Limb (tissue), 2 donors: ENCODE measurements around the gene LRRC10B.
A peak's percentile ranks its signal among the peaks of the same experiment; 100 is the strongest.

ENCODE experiments used
- DNase-seq, 2 donors: peaks; one replicate each; pipeline ENCODE4 v3.0.0-alpha.2; 2016; ENCODE audit errors: extremely low spot score in 2 of 2

Gene LRRC10B

GRCh38 chr11:61529537-61530225, 21.1 kb downstream of the LRRC10B start:
- no peak for DNase-seq

DNA sequence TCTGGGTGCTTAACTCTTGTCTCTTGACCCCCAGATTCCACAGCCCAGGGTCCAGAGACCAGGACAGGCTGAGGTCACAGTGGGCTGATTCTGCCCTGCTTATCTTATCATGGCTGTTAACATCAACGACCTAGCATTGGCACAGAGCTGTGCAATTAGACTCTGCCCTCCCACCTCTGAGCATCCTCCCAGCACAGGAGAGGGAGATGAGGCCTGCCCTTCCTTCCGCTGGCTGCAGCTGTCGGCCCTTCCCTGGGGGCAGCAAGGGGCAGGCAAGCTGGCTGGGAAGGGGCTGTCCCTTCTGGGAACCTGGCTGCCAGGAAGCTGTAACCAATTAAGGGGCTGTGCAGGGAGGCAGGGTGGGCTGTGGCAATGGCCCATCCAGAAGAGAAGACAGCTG, 22.5 kb downstream of the LRRC10B start:
- peak in 1 of 2 donors; percentile 51 for DNase-seq

- DNase-seq = no peak
Observed at GRCh38 chr11:61532134-61533038, 23.8 kb downstream of the LRRC10B start.

- no peak for DNase-seq
Observed at GRCh38 chr11:61533039-61533375, 24.5 kb downstream of the LRRC10B start.

- no peak for DNase-seq
Observed at GRCh38 chr11:61533401-61533800, 24.9 kb downstream of the LRRC10B start.

DNA sequence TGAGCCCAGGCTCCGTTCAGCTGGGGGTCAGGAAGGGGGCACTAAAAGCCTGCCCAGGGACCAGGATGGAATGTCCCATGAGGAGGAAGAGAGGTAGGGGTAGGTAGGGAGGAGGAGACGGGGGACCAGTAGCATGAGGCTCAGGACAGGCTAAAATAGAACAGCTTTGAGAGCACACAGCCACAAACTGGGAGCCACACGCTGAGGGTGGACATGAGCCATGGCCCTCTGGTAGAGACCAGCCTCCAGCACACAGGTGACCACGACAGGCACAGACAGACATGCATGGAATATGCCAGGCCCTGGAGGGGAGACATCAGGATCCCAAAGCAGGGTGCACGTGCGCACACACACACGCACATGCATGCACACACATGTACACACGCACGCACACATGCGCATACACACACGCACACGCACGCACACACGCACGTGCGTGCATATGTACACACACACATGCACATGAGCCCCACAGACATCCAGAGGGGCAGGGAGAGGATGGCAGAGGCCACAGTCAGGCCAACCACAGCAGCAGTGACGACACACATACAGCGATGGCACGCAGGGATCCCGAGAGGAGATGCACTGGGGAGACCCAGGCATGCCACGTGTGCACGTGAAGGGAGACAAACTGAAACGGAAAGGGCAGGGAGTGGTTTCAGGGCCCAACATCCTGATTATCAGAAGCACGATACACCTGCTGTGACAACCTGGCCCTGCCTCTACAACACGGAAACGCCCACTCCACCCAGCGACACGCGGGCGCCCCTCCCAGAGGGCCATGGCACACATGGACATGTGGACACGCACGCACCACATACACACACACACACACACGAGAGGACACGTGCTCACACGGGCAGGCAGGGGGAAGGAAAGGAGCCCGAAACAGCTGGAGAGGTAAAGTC, 25.7 kb downstream of the LRRC10B start:
- DNase-seq = no peak

DNA sequence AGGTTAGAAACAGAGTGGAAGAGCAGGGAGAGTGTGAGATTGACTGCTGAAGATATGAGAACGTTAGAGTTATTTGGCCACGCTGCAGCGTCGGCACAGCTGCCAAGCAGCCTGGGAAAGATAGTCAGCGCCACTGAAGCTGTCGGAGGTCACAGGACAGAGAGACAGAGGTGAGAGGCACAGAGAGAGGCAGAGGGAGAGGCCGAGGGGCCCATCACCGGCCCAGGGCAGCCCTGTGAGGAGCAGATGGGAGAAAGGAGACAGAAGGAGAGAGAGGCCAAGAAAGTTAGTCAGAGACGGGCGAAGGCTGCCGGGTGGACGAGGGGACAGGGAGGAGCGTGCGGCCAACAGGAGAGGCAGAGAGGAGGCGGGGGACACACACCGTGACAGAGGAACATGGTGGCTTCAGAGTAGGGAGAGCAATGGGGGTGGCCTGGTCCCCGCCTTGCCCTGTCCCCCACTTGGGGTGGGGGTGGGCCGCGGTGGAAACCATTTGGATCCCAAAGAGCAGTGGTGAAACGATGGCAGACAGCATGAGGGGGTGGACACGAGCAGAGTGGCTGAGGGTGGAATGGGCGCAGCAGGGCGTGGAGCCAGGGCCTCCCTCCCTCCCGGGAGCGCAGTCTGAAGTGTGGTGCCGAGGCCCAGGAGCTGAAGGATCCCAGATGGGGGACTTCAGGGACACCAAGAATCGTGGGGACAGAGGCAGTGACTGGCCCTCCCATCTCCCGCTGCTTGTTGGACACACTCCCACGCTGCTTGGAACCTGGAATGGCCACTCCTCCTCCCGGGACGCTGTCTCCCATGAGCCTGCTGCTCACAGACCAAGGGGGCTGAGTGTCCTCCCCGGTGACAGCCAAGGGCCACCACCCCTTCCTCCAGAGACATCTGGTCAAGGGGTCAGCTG, 26.6 kb downstream of the LRRC10B start:
- DNase-seq = no peak

DNA sequence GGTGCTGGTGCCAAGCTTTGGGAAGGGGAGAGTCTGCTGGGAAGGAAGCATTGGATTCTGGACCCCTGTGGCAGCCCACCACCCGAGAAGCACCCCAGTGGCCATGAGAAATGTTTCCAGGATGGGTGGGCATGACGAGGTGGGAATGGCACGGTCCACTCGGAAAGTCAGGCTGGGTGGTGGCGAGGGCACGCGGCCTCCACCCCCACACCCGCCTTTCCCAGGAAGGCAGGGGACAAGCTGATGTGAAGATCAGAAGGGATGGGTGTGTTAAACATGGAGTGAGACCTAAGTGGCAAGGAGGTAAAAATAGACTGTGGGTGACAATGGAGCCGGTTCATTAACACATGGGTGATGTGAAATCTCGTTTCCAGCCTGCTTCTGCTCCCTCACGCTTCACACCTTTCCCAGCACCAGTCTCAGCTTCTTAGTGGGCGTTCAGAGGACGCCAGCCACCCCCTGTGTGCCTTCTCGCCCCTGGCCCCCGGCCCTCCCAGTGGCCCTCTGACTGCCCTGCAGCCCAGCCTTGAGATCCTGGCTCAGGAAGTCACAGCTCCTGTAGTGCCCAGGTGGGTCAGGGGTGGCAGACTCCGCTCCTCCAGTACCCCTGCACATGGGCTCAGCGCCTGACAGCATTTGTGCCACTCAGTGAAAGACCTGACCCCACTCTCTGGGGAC, 27.6 kb downstream of the LRRC10B start:
- no peak for DNase-seq

GRCh38 chr11:61536676-61537270, 28.2 kb downstream of the LRRC10B start:
- DNase-seq = no peak

- DNase-seq = no peak
Observed at GRCh38 chr11:61537326-61537725, 28.8 kb downstream of the LRRC10B start.

DNA sequence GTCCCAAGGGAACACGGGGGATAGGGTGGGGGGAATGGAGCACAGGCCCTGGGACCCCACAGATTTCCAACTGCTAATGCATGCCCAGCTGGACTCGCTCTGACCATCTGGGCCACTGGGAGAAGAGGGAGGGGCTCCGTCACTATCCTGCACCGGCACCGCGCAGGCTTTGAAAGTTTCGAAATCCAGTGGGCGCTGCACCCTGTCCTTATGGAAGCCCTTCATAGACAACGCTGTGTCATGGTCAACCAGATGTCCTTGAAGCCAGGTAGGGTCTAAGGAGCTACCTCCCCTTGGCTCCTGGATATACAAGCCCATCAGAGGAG, 30.1 kb downstream of the LRRC10B start:
- no peak for DNase-seq

DNA sequence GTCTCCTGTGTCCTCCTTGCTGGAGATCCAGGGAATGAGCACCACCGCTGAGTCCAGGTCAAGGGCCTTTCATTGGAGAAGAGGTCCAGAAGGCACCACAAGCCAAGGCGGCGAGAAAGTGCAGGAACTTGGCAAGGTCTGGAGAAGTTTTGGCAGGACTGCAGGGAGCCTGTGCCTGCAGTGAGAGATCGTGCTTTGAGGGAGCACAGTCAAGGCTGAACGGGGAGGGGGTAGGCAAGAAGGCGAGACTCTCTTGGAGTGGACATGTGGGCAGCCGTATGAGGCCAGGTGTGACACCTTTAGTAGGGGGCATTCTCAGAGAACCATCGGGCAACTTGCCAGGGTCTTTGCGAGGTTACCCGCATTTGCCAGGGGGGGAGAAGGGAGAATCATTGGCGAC, 30.5 kb downstream of the LRRC10B start:
- DNase-seq = no peak

- peak in 1 of 2 donors; percentile 49 for DNase-seq
Observed at GRCh38 chr11:61539831-61540357, 31.3 kb downstream of the LRRC10B start.

- DNase-seq = no peak
Observed at GRCh38 chr11:61540528-61540927, 32.0 kb downstream of the LRRC10B start.

- DNase-seq = peak in 1 of 2 donors; percentile 48
Observed at GRCh38 chr11:61541598-61541997, 33.0 kb downstream of the LRRC10B start.

GRCh38 chr11:61542024-61542461, 33.5 kb downstream of the LRRC10B start:
- DNase-seq = peak in 1 of 2 donors; percentile 65

- DNase-seq = no peak
Observed at GRCh38 chr11:61542705-61543104, 34.2 kb downstream of the LRRC10B start.

GRCh38 chr11:61543606-61544306, 35.2 kb downstream of the LRRC10B start:
- no peak for DNase-seq

- no peak for DNase-seq
Observed at GRCh38 chr11:61544466-61544865, 35.9 kb downstream of the LRRC10B start.
